ENCODE measurements around the gene FCHO2.

FCHO2 gene

DNA sequence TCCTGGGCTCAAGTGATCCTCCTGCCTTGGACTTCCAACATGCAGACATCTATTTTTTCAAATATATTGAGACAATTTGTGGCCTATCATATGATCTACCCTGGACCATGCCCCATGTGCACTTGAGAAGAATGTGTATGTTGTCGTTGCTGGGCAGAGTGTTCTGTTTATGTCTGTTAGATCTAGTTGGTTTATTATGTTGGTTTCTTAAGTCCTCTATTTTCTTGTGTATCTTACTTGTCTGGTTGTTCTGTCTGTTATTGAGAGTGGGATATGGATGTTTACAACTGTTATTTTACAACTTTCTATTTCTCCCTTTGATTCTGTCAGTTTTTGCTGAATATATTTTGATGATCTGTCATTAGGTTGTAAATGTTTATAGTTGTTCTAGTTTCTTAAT, 154.3 kb downstream of the FCHO2 start:
- DNase-seq (ENCODE audit: low read depth in 2 of 2): no peak

DNA sequence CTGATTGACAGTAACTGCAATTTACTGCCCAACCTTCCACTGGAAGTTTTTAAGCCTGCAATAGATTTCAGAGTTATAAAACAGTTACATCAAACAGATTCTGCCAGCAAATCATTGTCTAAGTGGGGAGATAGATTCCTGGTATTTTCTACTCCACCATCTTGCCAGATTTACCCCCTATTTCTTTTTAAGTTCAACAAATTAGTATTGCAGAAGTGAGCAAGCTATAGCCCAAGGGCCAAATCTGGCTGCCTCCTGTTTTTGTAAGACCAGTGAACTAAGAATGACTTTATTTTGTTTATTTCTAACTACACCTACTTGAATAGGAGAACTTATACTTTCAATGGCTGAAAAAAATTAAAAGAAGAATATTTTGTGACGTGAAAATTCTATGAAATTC, 155.7 kb downstream of the FCHO2 start:
- no peak for DNase-seq (ENCODE audit: low read depth in 2 of 2)

DNA sequence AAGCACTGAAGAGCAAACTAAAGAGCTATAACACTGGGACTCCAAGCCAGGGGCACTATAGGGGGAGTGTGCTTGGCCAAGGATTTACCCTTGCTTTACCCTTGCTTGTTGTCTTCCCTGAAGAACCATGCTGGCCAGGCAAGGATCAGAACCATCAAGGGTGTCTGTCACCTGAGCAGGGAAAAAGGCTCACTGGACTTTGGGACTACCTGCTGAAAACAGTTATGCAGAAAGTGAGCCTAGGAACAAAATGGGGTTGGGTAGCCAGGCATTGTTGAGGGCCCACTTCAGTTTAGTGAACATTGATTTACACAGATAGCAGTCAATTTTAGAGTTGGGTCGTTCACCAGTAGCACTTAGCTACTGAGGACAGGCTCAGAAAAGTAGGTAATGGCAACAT, 156.5 kb downstream of the FCHO2 start:
- DNase-seq (ENCODE audit: low read depth in 2 of 2): no peak

DNA sequence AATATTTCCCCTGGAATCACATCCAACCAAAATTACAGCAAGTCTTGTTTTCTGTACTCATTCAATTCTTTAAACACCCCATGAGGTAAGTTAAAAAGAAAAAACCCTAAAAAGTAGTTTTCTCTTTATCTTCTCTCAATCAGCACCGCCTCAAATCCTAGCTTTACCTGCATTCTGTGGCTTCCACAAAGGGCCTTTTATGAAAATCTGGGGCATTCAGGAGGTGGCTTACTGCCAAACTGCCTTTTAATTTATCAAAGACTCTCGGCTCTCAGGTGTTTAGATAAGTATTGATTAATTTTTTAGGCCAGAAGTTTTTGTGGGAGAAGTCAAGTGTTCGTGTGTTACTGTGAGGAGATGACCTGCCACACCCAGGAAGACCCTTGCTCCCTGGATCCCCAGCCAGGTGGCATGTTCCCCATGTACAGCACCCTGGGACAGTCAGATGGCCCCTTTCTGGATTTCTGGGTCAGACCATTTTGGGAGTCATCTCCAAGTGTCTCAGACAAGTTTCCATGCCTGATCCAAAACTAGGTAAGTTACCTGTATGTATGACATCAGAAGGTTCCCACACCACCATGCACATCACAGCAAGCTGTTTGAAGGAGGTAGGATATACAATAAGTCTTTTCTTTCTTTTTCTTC, 158.3 kb downstream of the FCHO2 start:
- no peak for DNase-seq (ENCODE audit: low read depth in 2 of 2)

DNA sequence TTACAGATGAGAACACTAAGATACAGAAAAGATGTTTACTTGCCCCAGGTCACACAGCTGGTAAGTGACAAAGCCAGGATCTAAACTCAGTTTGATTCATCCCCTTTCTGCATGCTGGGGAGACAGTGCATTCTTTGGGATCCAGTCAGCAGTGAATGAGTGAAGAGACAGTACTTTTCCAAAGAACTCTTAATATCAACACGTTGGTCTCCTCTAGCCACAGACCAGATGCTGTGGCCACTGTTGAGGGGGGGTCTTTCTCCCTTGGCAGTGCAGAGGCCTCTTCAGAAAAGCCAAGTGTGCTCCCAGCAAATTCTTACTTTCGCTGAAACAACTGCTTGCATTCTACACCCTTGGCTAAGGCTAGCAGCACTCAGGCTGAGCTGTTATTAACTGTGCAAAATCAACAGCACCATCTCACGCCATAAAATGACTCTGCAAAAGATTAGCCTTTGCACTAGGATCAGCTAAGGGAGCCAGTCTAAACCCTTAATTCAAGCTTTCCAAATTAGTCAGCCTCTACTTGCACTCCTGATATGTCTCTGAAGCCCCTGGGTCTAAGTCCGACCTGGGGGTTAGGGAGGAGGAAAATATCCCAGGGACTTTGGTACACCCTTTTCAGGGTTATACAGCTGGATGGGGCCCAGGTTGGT, 159.7 kb downstream of the FCHO2 start:
- DNase-seq (ENCODE audit: low read depth in 2 of 2): no peak

DNA sequence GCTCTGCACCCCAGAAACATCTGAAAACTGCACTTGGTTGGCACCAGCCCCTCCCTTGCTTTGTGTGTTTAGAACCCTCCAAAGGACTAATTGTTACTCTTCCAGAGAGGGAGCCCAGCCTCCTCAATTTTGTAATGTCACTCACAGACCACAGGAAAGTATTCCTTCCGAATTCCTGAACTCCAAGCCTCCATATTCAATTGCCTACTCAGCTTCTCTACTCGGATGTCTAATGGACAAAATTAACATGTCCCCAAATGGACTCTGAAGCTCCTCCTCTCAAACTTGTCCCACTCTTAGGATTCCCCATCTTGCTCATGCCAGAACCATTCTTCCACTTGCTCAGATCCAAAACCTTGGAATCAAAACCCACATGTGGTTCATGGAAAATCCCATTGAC, 160.7 kb downstream of the FCHO2 start:
- no peak for DNase-seq (ENCODE audit: low read depth in 2 of 2)

DNA sequence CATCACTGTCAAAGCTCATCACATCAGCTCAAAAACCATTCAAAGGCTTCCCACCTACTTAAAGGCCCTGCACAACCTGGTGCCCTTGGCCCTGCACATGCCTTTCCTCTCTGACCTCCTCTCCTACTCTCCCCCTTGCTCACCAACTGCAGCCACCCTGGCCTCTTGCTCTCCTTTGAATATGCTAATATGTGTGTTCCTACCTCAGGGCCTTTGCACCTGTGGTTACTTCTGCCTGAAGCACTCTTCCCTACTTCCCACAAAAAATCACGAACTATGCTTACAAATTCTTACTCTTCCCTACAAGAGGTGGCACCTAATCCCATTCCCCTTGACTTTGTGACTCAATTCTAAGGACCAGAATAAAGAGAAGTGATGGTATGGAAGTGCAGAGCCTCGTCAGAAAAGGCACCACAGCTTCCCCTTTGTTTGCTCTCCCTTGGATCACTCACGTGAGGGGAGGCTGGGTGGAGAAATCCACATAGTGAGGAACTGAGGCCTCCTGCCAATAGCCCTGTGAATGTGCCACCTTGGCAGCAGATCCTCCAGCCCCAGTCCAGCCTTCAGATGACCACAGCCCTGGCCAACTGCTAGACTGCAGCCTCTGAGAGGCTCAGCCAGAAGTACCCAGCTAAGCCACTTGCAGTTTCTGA, 161.4 kb downstream of the FCHO2 start:
- no peak for DNase-seq (ENCODE audit: low read depth in 2 of 2)

DNA sequence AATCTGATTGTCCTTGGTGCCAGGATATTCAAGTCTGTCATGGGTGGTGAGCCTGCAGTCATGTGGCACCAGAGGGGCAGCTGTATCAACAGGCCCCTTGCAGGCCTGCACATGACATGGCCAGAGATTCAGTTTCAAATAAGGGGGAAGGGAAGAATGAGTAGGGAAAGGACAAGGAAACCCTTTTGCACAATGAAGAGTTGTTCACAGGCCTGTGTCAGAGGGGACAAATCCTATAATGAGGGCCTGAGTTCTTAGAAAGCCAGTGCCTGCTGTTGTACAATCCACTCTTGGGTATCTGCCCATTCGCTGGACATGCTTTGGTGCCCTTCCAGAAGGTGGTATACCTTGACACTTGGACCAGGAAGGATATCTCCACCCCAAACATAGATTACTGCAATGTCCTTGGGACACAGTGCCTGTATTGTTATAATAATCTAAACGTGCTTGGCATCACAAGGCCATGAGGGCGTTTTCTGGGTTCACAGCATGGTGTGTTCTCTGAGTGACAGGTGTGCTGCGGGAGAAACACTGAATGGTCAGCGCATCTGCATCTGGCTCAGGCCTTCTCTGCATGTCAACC, 162.6 kb downstream of the FCHO2 start:
- DNase-seq (ENCODE audit: low read depth in 2 of 2): no peak

DNA sequence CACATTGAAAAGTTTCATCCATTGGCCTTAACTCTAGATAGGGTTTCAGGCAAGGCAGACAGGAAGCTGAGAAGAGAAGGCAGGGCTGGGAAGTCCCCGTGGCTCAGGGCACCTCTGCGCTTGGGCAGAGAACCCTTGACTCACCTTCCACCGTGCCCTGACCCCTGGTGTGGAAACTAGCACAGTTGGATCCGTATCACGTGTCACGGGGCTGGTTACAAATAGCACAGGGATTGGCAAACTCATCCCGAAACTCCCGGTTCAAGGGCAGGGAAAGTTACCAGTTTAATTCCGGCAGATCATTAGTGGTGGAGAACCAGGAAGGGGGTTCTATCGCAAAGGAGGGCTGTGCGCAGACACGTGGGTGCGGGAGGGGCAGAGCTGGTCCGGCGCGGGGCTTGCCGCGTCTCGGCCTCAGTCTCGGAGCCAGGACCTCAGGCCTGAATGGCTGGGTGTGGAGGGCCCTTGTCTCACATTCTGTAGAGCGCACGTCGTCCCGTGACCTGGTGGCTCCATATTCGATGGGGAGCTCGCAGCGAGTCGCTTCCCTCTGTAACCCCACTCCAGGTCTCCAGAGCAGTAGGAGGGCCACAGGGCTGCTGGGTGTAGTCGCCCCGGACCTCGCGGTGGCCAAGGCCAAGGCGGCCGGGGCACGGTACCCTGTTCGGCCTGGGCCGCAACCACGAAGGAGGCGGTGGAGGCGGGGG, 163.8 kb downstream of the FCHO2 start:
- DNase-seq (ENCODE audit: low read depth in 2 of 2): no peak

DNA sequence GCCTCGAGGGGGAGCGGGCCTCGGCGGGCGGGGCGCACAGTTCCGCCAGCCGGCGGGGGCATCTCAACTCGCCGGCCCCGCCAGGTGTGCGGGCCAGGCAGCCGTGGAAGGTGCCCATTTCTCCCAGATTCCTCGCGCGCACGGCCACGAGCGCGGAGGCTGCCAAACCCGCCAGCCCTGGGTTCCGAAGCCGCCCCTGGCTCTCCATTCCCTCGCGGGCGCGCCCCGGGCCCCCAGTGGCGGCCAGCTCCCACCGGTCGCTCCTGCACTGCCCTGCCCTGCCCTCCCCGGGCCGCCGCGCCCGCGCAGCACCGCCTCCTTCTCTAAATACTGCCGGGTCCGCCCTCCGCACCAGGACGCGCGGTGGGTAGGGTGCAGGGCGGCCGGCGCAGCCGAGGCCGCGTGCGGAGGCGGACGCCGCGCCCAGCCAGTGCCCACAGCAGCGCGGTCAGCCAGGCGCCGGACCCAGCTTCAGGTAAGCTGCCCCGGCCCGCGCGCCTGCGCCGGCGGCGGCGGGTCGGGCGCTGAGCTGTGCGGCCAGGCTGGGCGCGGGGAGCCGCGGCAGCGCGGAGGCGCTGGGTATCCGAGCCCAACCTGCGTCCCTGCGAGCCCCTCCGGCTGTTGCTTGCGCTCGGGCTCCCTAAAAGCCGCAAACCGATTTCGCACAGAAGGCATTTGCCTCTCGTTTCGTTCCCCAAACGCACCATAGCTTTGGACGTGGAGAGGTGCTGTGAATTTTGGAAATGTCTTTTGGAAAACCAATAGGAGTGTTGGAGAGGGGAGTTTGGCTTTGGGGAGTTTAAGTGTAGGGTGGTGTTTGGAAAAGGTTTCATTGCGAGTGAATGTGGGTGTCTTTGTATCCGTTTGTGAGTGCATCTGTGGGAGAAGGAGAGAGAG, 164.6 kb downstream of the FCHO2 start, which contains the start of gene TMEM171:
TMEM171 (plus strand) TSS at position 354 of the 897 bp plus-strand sequence. CDS start 2,799 bp downstream, outside the sequence.
- DNase-seq (ENCODE audit: low read depth in 2 of 2): no peak

DNA sequence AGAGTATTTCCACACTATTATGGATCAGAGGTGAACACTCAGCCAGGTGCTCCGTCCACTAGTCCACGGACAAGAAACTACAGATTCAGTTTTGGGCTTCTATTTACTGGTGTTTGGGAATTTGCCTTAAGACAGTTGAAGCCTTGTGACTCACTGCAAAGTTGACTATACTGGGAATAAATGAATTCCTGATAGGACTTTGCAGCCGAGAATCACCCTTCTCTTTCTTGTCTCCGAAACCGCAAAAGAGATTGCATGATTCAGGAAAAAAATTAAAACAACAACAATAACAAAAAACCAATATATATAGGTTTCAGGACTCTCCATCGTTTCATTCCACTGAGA, 165.2 kb downstream of the FCHO2 start:
- no peak for DNase-seq (ENCODE audit: low read depth in 2 of 2)

DNA sequence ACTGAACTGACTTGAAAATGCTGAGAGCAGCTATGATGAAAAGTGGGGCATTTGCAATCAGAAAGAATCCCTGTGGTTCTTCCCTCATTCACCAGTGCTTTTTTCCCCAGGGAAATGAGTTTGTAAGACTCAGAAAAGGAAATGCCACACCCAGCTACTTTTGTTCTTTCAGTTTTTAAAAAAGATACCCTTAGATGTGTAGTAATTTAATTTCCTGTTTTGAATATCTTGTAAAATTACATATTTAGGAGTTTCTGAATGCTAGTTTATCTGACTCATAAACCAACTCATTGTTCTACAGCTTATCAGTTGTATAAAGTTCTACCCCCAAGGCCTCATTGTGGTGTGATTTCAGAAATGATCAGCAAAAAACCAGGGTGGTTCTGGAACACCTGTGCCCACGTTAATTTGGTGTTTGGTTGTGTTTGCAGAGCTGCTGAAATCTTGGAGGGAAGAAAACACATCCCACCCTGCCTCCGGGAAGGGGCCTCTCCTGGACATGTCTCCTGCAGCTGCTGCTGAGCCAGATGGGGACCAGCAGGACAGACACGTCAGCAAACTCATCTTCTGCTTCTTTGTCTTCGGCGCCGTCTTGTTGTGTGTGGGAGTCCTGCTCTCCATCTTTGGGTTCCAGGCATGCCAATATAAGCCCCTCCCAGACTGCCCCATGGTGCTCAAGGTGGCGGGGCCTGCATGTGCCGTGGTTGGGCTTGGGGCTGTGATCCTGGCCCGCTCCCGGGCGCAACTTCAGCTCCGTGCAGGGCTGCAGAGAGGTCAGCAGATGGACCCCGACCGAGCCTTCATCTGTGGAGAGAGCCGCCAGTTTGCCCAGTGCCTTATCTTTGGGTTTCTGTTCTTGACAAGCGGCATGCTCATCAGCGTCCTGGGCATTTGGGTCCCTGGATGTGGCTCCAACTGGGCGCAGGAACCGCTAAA, 167.3 kb downstream of the FCHO2 start:
- no peak for DNase-seq (ENCODE audit: low read depth in 2 of 2)

DNA sequence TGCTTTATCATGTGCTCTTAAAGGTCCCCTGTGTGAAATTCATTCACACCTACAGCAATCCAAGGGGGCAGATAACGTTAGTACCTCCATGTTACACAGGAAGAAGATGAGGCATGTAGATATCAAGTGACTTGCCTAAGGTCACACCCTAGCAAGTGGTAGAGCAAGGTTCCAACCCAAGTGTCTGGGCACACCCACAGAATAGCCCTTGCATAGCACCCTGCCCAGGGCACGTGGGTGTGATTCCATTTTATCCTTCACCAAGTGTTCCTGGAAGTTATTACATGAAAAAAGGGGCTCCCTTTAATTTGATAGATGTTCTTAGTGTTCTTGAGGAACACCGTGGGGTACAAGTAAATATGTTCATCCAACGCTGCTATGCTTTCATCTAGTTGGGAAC, 169.4 kb downstream of the FCHO2 start:
- no peak for DNase-seq (ENCODE audit: low read depth in 2 of 2)

DNA sequence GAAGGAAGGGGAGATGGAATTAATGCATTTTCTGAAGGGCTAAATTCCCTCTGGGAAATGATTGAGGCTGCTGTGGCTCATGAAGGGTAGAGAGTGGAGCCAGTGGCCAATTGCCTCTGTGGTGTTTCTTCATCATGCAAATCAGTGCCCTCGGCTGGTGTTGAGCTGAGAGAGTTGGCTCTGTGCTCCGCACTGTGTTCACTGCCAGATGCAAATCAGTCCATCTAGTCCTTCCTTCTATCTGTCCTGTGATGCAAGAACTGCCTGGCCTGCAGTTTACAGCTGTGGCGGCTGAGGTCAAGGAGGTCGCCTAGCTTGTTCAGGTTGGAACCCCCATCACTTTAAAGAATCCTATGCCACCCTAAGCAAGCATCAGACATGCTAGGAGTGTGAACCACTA, 170.5 kb downstream of the FCHO2 start:
- no peak for DNase-seq (ENCODE audit: low read depth in 2 of 2)

DNA sequence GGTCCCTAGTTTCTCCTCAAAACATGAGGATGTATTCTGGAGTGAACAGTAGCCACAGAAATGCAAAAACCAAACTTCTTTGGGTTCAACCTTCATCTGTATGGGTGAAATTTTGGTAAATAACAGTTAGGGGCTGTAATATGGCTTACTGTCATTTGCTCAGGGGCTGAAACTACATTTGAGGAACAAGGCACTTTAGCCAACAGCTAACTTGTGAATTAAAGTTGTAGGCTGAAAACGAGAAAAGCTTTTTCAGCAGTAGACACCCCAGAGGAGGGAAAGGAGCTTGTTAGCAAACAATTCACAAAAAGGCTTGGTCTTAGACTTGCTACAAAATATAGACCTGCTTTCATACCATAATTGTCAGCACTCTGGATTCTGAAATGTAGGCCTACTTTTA, 171.1 kb downstream of the FCHO2 start:
- DNase-seq (ENCODE audit: low read depth in 2 of 2): no peak

DNA sequence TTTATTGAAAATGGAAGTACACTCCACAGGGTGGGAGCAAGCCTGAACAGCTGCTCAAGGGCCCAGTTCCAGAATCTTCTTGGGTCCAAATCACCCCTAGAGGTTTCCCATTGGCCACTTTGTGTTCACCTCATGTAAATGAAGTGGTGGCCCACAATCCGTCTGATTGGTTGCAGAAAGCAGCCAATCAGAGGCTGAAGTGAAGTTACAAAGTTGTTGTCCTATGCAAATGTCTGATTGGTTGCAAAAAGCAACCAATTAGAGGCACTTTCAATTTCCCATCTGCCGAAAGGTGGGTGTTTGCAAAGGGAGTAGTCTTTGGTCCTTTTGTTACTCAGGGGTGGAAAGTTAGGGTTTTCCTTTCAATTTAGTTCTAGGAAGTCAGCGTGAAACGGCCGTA, 173.3 kb downstream of the FCHO2 start:
- no peak for DNase-seq (ENCODE audit: low read depth in 2 of 2)

DNA sequence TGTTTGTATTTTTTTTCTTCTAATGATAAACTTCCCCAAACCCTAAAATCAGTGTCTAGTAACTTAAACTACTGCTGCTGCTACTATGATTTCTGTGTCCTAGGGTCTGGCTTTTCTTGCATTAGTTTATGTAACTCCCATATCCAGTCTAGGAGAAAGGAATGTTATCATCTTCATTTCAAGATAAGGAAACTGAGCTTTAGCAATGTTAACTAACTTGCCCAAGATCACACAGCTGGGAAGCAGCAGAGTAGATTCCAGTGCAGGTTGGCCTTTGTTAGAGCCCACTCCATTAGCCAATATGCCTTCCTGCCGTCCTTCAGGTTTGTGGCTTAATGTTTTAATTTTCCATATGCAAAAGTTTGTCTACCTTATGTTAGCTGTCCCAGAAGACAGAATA, 175.0 kb downstream of the FCHO2 start:
- DNase-seq (ENCODE audit: low read depth in 2 of 2): no peak

DNA sequence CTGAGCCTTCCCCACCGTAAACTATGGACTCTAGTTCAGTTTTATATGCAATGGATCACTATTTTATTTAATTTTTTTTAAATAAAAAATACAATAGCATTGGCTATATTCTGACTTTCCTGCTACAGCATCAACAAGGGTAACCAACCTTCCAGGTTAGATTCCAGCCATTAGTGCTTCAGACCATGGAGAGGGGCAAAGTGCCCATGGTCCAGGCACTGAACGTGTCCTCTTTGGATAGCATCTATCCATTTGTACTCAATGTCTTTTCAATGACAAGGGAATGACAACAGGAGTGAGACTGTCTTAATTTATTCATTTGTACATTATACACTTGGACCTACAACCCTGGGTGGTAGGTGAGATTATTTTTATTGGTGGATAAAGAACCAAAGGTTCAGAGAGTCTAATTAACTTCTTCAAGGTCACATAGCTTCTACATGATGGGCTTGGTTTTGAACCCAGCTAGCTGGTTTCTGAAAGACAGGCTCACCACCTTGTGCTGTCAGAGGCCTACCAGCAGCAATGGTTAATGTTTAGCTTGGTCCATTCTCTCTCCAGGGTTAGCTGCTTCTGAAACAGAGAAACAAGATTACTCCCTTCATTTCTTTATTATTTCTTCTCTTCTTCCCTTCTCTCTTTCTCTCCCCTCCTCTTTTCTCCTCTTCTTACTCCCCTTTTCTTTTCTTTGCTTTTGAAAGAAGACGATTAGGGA, 176.0 kb downstream of the FCHO2 start:
- DNase-seq (ENCODE audit: low read depth in 2 of 2): no peak

DNA sequence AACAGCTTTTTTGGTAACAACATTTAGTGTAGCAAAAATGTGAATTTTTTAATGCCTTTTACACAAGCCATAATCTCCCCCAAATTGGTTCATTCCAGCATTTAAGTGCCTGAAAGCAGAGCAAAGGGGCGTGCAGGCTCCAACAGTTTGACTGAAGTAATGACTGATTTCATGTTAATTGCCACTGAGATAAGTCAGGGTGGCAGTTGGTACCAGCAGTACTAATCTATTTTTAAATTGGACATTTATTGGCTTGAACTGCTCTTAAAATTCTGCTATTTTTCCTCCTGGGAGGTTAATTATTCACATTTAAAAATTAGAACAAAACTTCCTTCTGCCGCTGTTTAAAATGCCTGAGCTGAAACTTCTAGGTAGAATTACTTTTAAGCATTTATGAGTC, 176.9 kb downstream of the FCHO2 start:
- DNase-seq (ENCODE audit: low read depth in 2 of 2): no peak

DNA sequence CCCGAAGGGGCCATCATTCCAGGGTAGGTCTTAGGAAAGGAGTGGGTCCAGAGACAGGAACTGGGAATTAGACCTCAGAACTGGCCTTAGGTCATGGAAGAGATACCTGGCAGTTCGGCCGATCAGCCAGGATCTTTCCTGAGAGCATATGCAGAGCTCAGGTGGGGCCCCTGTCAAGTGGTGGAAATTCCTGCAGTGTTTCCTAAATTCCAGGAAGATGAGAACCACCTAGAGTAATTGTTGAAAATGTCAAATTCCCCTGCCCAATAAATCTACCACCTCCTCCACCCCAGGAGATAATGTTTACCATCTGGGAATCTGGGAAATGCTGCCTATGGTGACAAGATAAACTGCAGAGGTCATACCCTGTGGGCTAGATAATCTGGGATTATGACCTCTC, 179.2 kb downstream of the FCHO2 start:
- no peak for DNase-seq (ENCODE audit: low read depth in 2 of 2)
